ENCODE results near the gene FGF22.

The FGF22 gene

GRCh38 chr19:644789-645188 is 5.1 kb downstream of the FGF22 start:
- DNase-seq, result no peak

- no peak for DNase-seq
These were observed 6.5 kb downstream of the FGF22 start for GRCh38 chr19:645912-646778.

- no peak for DNase-seq
These were observed 7.3 kb downstream of the FGF22 start for GRCh38 chr19:646779-647565.

GRCh38 chr19:647566-648284 is 8.0 kb downstream of the FGF22 start:
- no peak for DNase-seq

GRCh38 chr19:648305-648704 is 8.6 kb downstream of the FGF22 start:
- DNase-seq, result no peak

GRCh38 chr19:648904-649801 is 9.5 kb downstream of the FGF22 start:
- DNase-seq, result no peak

GRCh38 chr19:650121-650520 is 10.4 kb downstream of the FGF22 start:
- no peak for DNase-seq

- no peak for DNase-seq
These were observed 11.6 kb downstream of the FGF22 start for GRCh38 chr19:651114-651818.

- no peak for DNase-seq
These were observed 12.3 kb downstream of the FGF22 start for GRCh38 chr19:651991-652390.

GRCh38 chr19:652467-653389 is 13.0 kb downstream of the FGF22 start:
- no peak for DNase-seq

GRCh38 chr19:653425-653824 is 13.7 kb downstream of the FGF22 start:
- DNase-seq, result no peak

- no peak for DNase-seq
These were observed 16.0 kb downstream of the FGF22 start for GRCh38 chr19:655691-656090.

GRCh38 chr19:656751-657559 is 17.3 kb downstream of the FGF22 start:
- no peak for DNase-seq

GRCh38 chr19:657611-658010 is 17.9 kb downstream of the FGF22 start:
- no peak for DNase-seq

GRCh38 chr19:658059-658839 is 18.6 kb downstream of the FGF22 start:
- no peak for DNase-seq

GRCh38 chr19:658916-659839 is 19.5 kb downstream of the FGF22 start:
- DNase-seq, result no peak

GRCh38 chr19:660793-661426 is 21.2 kb downstream of the FGF22 start:
- no peak for DNase-seq

All from cortex of kidney (tissue), 1 donor.